Glomerular visceral epithelial cell (primary cell): ENCODE results near the gene TRIM66.
A peak's percentile ranks its signal among the peaks of the same experiment; 100 is the strongest.

Experiments
- DNase-seq: peaks from one replicate; pipeline ENCODE4 v3.0.0-alpha.2; 2016; ENCODE audit errors: extremely low spot score

The TRIM66 gene

DNA sequence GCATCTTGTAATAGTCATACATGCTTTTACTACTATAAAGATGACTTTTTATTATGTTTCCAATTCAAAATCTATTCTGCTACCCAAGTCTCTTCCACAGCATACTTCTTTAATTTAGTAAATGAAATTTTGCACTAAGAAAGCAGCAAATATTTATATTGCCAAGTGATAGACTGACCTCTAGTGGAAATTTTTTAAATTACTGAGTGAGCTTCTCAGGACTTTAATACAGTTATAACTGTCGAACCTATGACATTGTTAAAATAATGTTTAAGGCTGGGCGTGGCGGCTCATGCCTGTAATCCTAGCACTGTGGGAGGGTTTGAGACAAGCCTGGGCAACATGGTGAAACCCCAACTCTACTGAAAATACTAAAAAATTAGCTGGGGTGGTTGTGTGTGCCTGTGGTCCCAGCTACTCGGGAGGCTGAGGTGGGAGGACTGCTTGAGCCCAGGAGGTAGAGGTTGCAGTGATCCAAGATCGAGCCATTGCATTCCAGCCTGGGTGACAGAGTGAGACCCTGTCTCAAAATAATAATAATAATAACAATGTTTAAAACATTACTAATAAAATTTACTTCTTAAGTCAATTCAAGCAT lies 115.8 kb downstream of the TRIM66 start:
- peak; percentile 50 for DNase-seq

DNA sequence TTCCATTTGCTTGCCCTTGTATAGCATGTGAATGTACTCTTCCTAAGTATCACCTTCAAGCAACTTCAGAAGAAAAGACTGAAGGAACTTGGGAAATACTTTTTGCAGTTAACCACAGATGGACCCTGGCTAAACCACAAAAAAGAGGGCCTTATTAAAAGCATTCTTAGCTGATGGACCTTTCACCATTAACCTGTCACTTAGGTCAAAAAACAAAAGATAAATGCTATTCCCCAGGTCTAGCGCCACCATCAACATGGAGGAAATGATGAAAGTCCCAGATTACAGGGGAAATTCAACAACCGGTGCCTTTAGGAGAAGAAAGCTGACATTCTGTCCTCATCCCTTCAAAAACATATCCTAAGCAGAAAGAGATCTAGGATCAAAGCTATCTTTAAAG lies 117.9 kb downstream of the TRIM66 start:
- DNase-seq = no peak
